Esophagus (tissue), 2 donors: ENCODE data around the gene ONECUT3. TPM values are rescaled to one million over a fixed set of nuclear protein-coding genes. Genes with fewer than 3 reads are reported as not detected.
"Not testable (repeated sequence)": the region's sequence is repeated elsewhere in the genome, so short reads cannot be mapped to it uniquely, and the experiment has no call there.

Source experiments
- H3K27ac ChIP-seq, 2 donors: one replicate each; pipeline ENCODE4 v1.5.1; 2013; ENCODE audit warnings: low read depth in 2 of 2, mild to moderate bottlenecking in 2 of 2, inconsistent platforms in 1 of 2, low read length in 1 of 2, moderate library complexity in 1 of 2
- H3K27me3 ChIP-seq, 2 donors: one replicate each; pipeline ENCODE4 v1.6.1; 2013; ENCODE audit warnings: low read length in 2 of 2, control low read depth in 1 of 2, mild to moderate bottlenecking in 1 of 2; ENCODE audit not compliant: insufficient read depth in 2 of 2, control insufficient read depth in 1 of 2
- H3K36me3 ChIP-seq, 2 donors: one replicate each; pipeline ENCODE4 v1.6.1; 2013; ENCODE audit warnings: low read length in 1 of 2; ENCODE audit not compliant: control insufficient read depth in 2 of 2, insufficient read depth in 2 of 2
- H3K4me1 ChIP-seq, 2 donors: one replicate each; pipeline ENCODE4 v1.6.1; 2013; ENCODE audit warnings: low read length in 1 of 2; ENCODE audit not compliant: control insufficient read depth in 2 of 2, insufficient read depth in 2 of 2
- H3K4me3 ChIP-seq, 2 donors: one replicate each; pipeline ENCODE4 v1.5.1; 2013; ENCODE audit warnings: low read length in 2 of 2, mild to moderate bottlenecking in 2 of 2, low read depth in 1 of 2, moderate library complexity in 1 of 2
- H3K9me3 ChIP-seq, 2 donors: one replicate each; pipeline ENCODE4 v1.6.1; 2013; ENCODE audit warnings: mild to moderate bottlenecking in 2 of 2, low read depth in 1 of 2, low read length in 1 of 2, moderate library complexity in 1 of 2; ENCODE audit not compliant: control insufficient read depth in 2 of 2, insufficient read depth in 1 of 2
- WGBS, 2 donors: extraction: QIAGEN DNeasy Blood & Tissue Kit; methylation state at CpG; one replicate each; pipeline ENCODE4 v1.1.7; 2013; 5-methylcytosine and 5-hydroxymethylcytosine counted together
- polyA plus RNA-seq, 2 donors: library from polyadenylated mRNA; stranded (reverse); fragments of 200-250 nt; gene quantifications; one replicate each; pipeline ENCODE4 v1.2.3, GENCODE V29; 2013
- donor health status: healthy with polysubstance abuse.
- donor health status: Bipolar disorder and iron deficiency.

The ONECUT3 gene
- under 1 TPM in 1 of 2 donors, not detected in 1; under 0.01 TPM for polyA plus RNA-seq

DNA sequence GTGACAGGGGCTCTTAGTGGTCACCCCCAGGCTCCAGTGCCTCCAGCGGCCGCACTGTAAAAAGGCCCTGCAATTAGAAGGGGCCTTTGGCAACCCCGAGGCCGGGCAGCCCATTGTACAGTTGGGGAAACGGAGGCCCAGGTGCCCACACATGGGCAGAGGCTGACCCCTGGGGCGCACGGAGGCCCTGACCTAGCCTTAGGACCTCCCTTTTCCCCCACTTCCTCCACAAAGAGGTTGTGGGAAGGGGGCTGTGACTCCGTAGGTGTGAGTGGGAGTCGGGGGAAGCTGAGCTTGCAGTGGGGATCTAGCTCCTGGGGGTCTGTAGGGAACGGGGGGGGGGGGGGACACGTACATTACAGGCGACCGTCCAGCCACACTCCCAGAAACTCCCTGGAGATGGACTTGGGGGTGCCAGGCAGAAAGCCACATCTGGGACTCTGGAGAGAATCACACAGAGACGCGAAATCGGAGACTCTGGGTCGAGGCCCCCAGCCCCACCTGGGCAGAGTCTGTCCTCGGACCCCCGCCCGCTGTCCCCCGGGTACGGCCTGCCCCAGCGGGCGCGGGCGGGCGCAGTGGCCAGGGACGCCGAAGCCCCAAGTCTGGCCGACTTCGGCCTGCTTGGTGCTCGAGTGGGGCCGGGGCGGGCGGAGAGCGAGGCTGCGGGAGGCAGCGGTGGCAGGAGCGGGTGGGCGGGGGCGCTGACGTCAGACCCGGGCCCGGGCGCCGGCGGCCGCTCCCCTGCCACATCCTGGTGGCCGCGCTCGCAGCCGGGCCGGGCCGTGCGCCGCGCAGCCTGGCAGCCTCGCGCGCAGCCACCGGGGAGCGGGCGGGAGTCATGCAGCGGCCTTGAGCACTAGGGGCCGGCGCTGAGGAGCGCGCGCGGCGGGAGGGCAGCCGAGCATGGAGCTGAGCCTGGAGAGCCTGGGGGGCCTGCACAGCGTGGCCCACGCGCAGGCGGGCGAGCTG is at the start of gene ONECUT3:
TSS of gene ONECUT3 (plus strand) at position 750 of the 972 bp plus-strand sequence. CDS start at position 907, 157 bp downstream.
- WGBS, 2 donors = 2 to 4% methylated on average over 59 to 77 of the region's 77 CpGs
- H3K27ac ChIP-seq = no peak within 1 kb of the TSS
- H3K36me3 ChIP-seq = no peaks in the 10 kb centered on the region
- peaks cover 14 to 82% of the 10 kb centered on the region in 2 donors for H3K27me3 ChIP-seq
- H3K4me3 ChIP-seq = no peak within 1 kb of the TSS
- no peaks in the 10 kb centered on the region for H3K9me3 ChIP-seq
- H3K4me1 ChIP-seq = peaks cover 12 to 14% of the 10 kb centered on the region in 2 donors

DNA sequence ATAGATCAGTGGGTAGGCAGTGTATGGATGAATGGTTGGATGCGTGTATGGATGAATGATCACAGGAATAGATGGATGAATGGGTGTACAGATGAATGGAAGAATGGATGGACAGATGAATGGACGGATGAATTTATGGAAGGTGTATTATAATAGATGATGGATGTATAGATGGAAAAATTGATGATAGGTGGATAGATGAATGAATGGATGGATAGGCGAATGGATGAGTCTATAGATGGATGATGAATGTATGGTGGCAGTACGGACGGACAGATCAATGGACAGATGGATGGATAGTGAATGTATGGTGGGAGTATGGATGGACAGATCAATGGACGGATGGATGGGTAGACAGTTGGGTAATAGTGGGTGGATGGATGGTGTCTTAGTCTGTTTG is 49.0 kb upstream of the ONECUT3 start:
- H3K27ac ChIP-seq = no peak overlapping the region
- no peaks in the 10 kb centered on the region for H3K36me3 ChIP-seq
- H3K27me3 ChIP-seq = peaks cover 0 to 10% of the 10 kb centered on the region in 2 donors
- peaks cover 0 to 4% of the 10 kb centered on the region in 2 donors for H3K9me3 ChIP-seq
- no peaks in the 10 kb centered on the region for H3K4me1 ChIP-seq
- no peak overlapping the region for H3K4me3 ChIP-seq
- 88 to 96% methylated on average over 6 of the region's 6 CpGs for WGBS, 2 donors

DNA sequence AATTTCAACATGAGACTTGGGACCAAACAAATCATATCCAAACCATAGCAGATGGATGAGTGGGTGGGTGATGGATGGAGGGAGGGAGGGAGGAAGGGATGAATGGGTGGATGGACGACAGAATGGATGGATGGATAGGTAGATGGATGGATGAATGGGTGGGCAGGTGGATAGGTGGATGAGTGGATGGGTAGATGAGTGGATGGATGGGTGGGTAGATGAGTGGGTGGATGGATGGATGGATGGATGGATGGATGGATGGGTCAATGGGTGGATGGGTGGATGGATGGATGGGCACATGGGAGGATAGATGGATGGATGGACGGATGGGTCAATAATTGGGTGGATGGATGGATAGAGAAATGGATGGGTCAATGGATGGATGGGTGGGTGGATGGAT is 47.9 kb upstream of the ONECUT3 start:
- WGBS, 2 donors = 71 to 78% methylated on average over 2 of the region's 2 CpGs
- Histone ChIP-seq H3K4me1 (no peaks in the 10 kb centered on the region), H3K9me3 (peaks cover 0 to 4% of the 10 kb centered on the region in 2 donors), H3K4me3 (no peak overlapping the region), H3K27ac (no peak overlapping the region), H3K27me3 (peaks cover 0 to 9% of the 10 kb centered on the region in 2 donors), H3K36me3 (no peaks in the 10 kb centered on the region)

DNA sequence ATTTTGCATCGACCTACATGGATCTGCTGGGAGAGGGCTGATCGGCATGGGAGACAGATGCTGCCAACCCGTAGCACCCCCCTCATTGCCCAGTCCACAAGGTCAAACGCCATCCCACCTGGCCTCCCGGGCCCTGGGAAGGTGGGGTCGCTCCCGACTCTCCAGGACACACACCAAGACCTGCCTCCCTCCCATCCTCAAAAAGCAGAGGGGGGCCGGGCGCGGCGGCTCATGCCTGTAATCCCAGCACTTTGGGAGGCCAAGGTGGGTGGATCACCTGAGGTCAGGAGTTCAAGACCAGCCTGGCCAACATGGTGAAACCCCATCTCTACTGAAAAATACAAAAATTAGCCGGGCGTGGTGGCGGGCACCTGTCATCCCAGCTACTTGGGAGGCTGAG is 46.7 kb upstream of the ONECUT3 start:
- not testable (repeated sequence) for H3K4me3 ChIP-seq, H3K9me3 ChIP-seq, H3K36me3 ChIP-seq, H3K4me1 ChIP-seq, H3K27me3 ChIP-seq, H3K27ac ChIP-seq
- WGBS, 2 donors = 77 to 84% methylated on average over 14 of the region's 14 CpGs

DNA sequence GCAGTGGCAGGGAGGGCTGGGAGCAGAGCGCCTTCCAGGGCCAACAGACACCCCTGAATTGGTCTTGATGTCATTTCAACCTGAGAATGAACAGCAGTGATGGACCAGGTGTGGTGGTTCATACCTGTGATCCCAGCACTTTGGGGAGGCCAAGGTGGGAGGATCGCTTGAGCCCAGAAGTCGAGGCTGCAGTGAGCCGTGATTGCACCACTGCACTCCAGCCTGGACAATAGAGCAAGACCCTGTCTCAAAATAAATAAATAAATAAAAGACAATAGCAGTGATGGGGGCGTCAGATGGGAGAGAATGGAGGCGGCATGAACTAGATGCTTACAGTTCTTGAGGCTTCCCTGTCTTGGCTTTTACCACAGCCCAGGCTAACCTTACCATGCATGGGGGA is 46.1 kb upstream of the ONECUT3 start:
- no peaks in the 10 kb centered on the region for H3K4me1 ChIP-seq
- H3K27ac ChIP-seq = no peak overlapping the region
- 85 to 91% methylated on average over 6 of the region's 6 CpGs for WGBS, 2 donors
- H3K9me3 ChIP-seq = peaks cover 0 to 4% of the 10 kb centered on the region in 2 donors
- H3K4me3 ChIP-seq = no peak overlapping the region
- H3K27me3 ChIP-seq = no peaks in the 10 kb centered on the region
- H3K36me3 ChIP-seq = no peaks in the 10 kb centered on the region

DNA sequence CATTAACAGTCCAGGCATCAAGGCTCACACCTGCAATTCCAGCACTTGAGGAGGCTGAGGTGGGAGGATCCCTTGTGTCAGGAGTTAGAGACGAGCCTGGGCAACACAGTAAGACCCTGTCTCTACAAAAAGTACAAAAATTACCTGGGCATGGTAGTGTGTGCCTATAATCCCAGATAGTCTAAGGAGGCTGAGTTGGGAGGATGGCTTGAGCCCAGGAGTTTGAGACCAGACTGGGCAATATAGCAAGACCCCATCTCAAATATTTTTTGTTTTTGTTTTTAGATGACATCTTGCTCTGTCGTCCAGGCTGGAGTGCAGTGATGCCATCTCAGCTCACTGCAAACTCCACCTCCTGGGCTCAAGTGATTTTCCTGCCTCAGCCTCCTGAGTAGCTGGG is 40.1 kb upstream of the ONECUT3 start:
- H3K27ac ChIP-seq = no peak overlapping the region
- WGBS, 2 donors = 79 to 86% methylated on average over 2 of the region's 2 CpGs
- peaks cover 0 to 3% of the 10 kb centered on the region in 2 donors for H3K27me3 ChIP-seq
- no peak overlapping the region for H3K4me3 ChIP-seq
- H3K9me3 ChIP-seq = no peaks in the 10 kb centered on the region
- no peaks in the 10 kb centered on the region for H3K36me3 ChIP-seq
- no peaks in the 10 kb centered on the region for H3K4me1 ChIP-seq

DNA sequence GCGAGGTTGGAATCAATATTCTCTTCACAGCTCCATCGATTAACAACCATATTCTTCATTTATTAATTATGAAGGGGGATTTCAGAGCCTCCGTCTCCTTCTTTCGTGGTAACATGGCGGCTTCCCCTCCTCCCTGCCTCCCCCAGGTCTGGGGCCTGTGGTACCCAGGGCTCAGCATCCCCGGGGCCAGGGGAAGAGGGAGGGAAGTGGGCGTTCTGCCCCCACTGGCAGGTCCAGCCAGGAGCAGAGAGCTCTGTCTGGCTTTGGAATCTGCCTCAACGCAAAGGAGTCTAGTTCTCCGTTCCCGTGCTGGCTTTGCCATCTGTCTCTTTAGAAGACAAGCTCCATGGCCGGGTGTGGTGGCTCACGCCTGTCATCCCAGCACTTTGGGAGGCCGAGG is 37.8 kb upstream of the ONECUT3 start:
- H3K4me1 ChIP-seq = no peaks in the 10 kb centered on the region
- H3K27ac ChIP-seq = no peak overlapping the region
- no peak overlapping the region for H3K4me3 ChIP-seq
- no peaks in the 10 kb centered on the region for H3K36me3 ChIP-seq
- peaks cover 0 to 11% of the 10 kb centered on the region in 2 donors for H3K27me3 ChIP-seq
- 47 to 53% methylated on average over 13 of the region's 13 CpGs for WGBS, 2 donors
- no peaks in the 10 kb centered on the region for H3K9me3 ChIP-seq

DNA sequence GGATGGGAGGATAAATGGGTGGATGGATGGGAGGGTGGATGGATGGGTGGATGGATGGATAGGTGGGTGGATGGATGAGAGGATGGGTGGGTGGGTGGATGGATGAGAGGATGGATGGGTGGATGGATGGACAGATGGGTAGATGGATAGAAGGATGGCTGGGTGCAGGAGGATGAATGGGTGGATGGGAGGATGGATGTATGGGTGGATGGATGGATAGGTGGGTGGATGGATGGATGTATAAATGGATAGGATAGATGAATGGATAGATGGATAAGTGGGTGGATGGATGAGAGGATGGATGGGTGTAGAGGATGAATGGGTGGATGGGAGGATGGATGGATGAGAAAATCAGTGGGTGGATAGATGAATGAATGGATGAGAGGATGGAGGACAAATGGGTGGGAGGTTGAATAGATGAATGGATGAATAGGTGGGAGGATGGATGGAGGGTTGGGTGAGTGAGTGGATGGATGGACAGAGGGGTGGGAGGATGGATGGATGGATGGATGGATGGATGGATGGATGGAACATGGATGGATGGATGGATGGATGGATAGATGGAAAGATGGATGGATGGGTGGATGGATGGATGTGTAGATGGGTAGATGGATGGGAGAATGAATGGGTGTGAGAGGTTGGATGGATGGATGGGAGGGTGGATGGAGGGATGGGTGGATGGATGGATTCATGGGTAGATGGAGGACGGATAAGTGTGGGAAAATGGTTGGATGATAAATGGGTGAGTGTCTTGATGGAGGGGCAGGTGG is 35.9 kb upstream of the ONECUT3 start:
- no peak overlapping the region for H3K27ac ChIP-seq
- H3K4me3 ChIP-seq = no peak overlapping the region
- 89 to 90% methylated on average over 1 of the region's 1 CpG for WGBS, 2 donors
- peaks cover 0 to 11% of the 10 kb centered on the region in 2 donors for H3K27me3 ChIP-seq
- H3K4me1 ChIP-seq = peaks cover 0 to 2% of the 10 kb centered on the region in 2 donors
- H3K36me3 ChIP-seq = no peaks in the 10 kb centered on the region
- no peaks in the 10 kb centered on the region for H3K9me3 ChIP-seq

DNA sequence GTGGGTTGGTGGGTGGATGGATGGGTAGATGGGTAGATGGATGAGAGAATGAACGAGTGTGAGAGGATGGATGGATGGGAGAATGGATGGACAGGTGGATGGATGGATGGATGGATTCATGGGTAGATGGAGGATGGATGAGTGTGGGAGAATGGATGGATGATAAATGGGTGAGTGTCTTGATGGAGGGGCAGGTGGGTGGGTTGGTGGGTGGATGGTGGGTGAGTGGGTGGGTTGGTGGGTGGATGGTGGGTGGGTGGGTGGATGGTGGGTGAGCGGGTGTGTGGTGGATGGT is 35.4 kb upstream of the ONECUT3 start:
- H3K36me3 ChIP-seq = no peaks in the 10 kb centered on the region
- WGBS, 2 donors = 81 to 83% methylated on average over 1 of the region's 2 CpGs
- H3K27ac ChIP-seq = no peak overlapping the region
- H3K9me3 ChIP-seq = no peaks in the 10 kb centered on the region
- H3K4me1 ChIP-seq = peaks cover 0 to 2% of the 10 kb centered on the region in 2 donors
- peaks cover 0 to 11% of the 10 kb centered on the region in 2 donors for H3K27me3 ChIP-seq
- no peak overlapping the region for H3K4me3 ChIP-seq
